Astrocyte (in vitro differentiated cells and primary cell): ENCODE data around the gene SSH2. TPM values are rescaled to one million over a fixed set of nuclear protein-coding genes. Genes with fewer than 3 reads are reported as not detected.
A peak's percentile ranks its signal among the peaks of the same experiment; 100 is the strongest.

Experiments
- DNase-seq: peaks from one replicate; pipeline ENCODE4 v3.0.0-alpha.2; 2010; ENCODE audit warnings: low read depth
- FAIRE-seq: peaks from 2 replicates; lab custom pipeline; 2011; peaks lifted over from hg19 to GRCh38; lab: Jason Lieb, UNC
- H2AFZ ChIP-seq: 2 replicates; pipeline ENCODE4 v1.6.0; 2012; ENCODE audit warnings: low read depth, low read length, inconsistent platforms
- H3K27ac ChIP-seq: 2 replicates; pipeline ENCODE4 v1.5.1; 2011; ENCODE audit warnings: low read depth, low read length, inconsistent platforms
- H3K27me3 ChIP-seq: 2 replicates; pipeline ENCODE4 v1.6.0; 2011; ENCODE audit warnings: low read length, inconsistent platforms; ENCODE audit not compliant: insufficient read depth
- H3K36me3 ChIP-seq: 2 replicates; pipeline ENCODE4 v1.5.1; 2011; ENCODE audit warnings: low read length, inconsistent platforms; ENCODE audit not compliant: insufficient read depth
- H3K4me1 ChIP-seq: 2 replicates; pipeline ENCODE4 v1.5.1; 2011; ENCODE audit warnings: low read length, inconsistent platforms; ENCODE audit not compliant: insufficient read depth
- H3K4me2 ChIP-seq: 2 replicates; pipeline ENCODE4 v1.6.0; 2012; ENCODE audit warnings: low read length, inconsistent platforms
- H3K4me3 ChIP-seq: 2 replicates; pipeline ENCODE4 v1.5.1; 2011; ENCODE audit warnings: low read depth, mild to moderate bottlenecking, low read length, inconsistent platforms; ENCODE audit not compliant: insufficient read depth
- H3K79me2 ChIP-seq: 2 replicates; pipeline ENCODE4 v1.6.0; 2012; ENCODE audit warnings: mild to moderate bottlenecking, low read length, inconsistent platforms; ENCODE audit not compliant: insufficient read depth
- H3K9ac ChIP-seq: 2 replicates; pipeline ENCODE4 v1.6.0; 2012; ENCODE audit warnings: mild to moderate bottlenecking, low read length, inconsistent platforms
- H3K9me3 ChIP-seq: 2 replicates; pipeline ENCODE4 v1.5.1; 2012; ENCODE audit warnings: low read depth, mild to moderate bottlenecking, low read length, inconsistent platforms; ENCODE audit not compliant: insufficient read depth
- H4K20me1 ChIP-seq: 2 replicates; pipeline ENCODE4 v1.6.0; 2012; ENCODE audit warnings: low read length, inconsistent platforms; ENCODE audit not compliant: insufficient read depth
- H3K27ac Mint-ChIP-seq: one replicate; pipeline ENCODE4 v1.8.0; 2021; ENCODE audit warnings: mild to moderate bottlenecking, mixed read lengths; ENCODE audit not compliant: unreplicated experiment
- H3K27me3 Mint-ChIP-seq: one replicate; pipeline ENCODE4 v1.8.0; 2021; ENCODE audit warnings: low read depth, mixed read lengths; ENCODE audit not compliant: unreplicated experiment
- H3K36me3 Mint-ChIP-seq: one replicate; pipeline ENCODE4 v1.8.0; 2021; ENCODE audit warnings: low read depth, mixed read lengths; ENCODE audit not compliant: unreplicated experiment
- H3K4me1 Mint-ChIP-seq: one replicate; pipeline ENCODE4 v1.8.0; 2021; ENCODE audit warnings: low read depth, mixed read lengths; ENCODE audit not compliant: unreplicated experiment
- H3K4me3 Mint-ChIP-seq: one replicate; pipeline ENCODE4 v1.8.0; 2021; ENCODE audit warnings: mild to moderate bottlenecking, moderate library complexity, mixed read lengths; ENCODE audit not compliant: unreplicated experiment
- H3K9me3 Mint-ChIP-seq: one replicate; pipeline ENCODE4 v1.8.0; 2021; ENCODE audit warnings: mild to moderate bottlenecking, mixed read lengths; ENCODE audit not compliant: unreplicated experiment
- EZH2 ChIP-seq: IDR thresholded peaks from 2 replicates; pipeline ENCODE4 v1.6.1; 2012; ENCODE audit warnings: mild to moderate bottlenecking, low read length, inconsistent platforms; ENCODE audit not compliant: insufficient read depth
- total RNA-seq: library from RNA; stranded (reverse); gene quantifications from 2 replicates; pipeline ENCODE4 v1.2.1, GENCODE V29; 2021
- TF ChIP-seq, protein P1 (sequence below): IDR thresholded peaks from 2 replicates; pipeline ENCODE4 v1.5.1; 2011; ENCODE audit warnings: low read depth, mild to moderate bottlenecking, inconsistent platforms, low read length, moderate library complexity; ENCODE audit not compliant: insufficient read depth

The SSH2 gene
- total RNA-seq, 1 donor from 2014 or later: 31.1 TPM

DNA sequence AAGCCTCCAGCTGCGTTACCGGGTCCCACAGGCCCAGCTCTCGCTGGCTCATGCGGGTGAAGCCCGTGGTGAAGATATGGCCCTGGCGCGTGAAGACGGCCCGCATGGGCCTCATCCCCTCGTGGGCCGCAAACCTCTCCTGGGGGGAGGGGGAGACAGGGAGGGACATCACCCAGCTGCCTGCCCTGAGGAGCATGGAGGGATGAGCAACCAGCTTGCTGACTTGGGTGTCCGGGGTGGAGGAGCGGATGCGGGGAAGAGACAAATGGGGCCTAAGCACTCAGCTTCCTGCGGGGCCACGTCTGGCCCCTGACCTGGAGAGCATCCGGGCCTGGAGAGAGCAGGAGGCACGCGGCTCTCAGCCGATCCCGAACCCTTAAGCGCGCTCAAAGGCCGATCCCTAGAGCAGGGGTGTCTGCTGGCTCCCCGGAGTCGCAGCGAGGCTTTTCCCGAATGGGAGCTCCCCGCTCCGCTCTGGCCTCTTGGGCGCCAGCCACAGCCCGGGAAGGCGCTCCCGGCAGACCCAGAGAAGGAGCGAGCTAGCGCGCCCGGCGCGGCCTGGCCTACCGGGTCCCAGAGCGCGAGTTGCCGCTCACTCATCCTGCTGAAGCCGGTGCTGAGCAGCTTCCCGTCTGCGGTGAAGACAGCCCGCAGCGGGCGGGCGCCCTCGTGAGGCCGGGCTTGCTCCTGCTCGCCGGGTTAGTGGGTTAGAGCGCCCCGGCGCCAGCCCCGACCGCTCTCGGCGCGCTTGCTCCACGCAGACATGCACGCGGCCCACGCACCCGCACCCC lies 312.4 kb downstream of the SSH2 start:
- H3K4me1 Mint-ChIP-seq: peaks cover 16% of the 10 kb centered on the region
- H3K4me1 ChIP-seq: peaks cover 35% of the 10 kb centered on the region
- no peak overlapping the region for H3K4me3 Mint-ChIP-seq
- H3K9me3 ChIP-seq: no peaks in the 10 kb centered on the region
- peaks cover 8% of the 10 kb centered on the region for H3K27me3 Mint-ChIP-seq
- no peaks in the 10 kb centered on the region for H3K79me2 ChIP-seq
- peaks cover 2% of the 10 kb centered on the region for H3K36me3 Mint-ChIP-seq
- peak overlapping the region; percentile 62 for H3K4me2 ChIP-seq
- peaks cover 10% of the 10 kb centered on the region for H3K27me3 ChIP-seq
- no peaks in the 10 kb centered on the region for H3K9me3 Mint-ChIP-seq
- H4K20me1 ChIP-seq: peaks cover 16% of the 10 kb centered on the region
- H2AFZ ChIP-seq: peak overlapping the region; percentile 67
- FAIRE-seq: no peak
- H3K9ac ChIP-seq: no peak overlapping the region
- peak overlapping the region; percentile 31 for H3K4me3 ChIP-seq
- no peak overlapping the region for H3K27ac Mint-ChIP-seq
- no peaks in the 10 kb centered on the region for H3K36me3 ChIP-seq
- peak; percentile 45 for DNase-seq
- TF ChIP-seq, protein P1, sequence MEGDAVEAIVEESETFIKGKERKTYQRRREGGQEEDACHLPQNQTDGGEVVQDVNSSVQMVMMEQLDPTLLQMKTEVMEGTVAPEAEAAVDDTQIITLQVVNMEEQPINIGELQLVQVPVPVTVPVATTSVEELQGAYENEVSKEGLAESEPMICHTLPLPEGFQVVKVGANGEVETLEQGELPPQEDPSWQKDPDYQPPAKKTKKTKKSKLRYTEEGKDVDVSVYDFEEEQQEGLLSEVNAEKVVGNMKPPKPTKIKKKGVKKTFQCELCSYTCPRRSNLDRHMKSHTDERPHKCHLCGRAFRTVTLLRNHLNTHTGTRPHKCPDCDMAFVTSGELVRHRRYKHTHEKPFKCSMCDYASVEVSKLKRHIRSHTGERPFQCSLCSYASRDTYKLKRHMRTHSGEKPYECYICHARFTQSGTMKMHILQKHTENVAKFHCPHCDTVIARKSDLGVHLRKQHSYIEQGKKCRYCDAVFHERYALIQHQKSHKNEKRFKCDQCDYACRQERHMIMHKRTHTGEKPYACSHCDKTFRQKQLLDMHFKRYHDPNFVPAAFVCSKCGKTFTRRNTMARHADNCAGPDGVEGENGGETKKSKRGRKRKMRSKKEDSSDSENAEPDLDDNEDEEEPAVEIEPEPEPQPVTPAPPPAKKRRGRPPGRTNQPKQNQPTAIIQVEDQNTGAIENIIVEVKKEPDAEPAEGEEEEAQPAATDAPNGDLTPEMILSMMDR: peak; percentile 28
- no peak for TF ChIP-seq EZH2
- H3K27ac ChIP-seq: no peak overlapping the region

DNA sequence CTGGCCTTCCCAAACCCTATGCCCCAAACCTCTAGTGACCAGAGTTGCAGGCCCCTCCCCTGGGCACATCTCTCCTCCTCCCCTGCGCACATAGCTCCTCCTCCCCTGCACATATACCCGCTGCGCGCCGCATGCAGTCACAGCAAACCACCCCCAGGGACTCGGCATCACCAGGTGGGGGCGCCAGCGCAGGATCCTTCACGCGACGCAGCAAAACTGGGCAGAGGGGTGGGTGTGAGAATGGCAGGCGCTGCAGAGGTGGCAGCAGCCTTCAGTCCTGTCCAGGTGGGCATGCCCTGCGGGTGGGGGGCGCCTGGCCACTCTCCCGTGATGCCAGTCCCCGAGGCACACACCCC lies 312.9 kb downstream of the SSH2 start:
- Histone ChIP-seq H3K79me2 (no peaks in the 10 kb centered on the region), H3K27me3 (peaks cover 10% of the 10 kb centered on the region), H4K20me1 (peaks cover 16% of the 10 kb centered on the region), H3K4me3 (no peak overlapping the region), H3K4me2 (peak overlapping the region; percentile 62), H3K9ac (no peak overlapping the region), H3K36me3 (no peaks in the 10 kb centered on the region), H3K4me1 (peaks cover 35% of the 10 kb centered on the region), H3K9me3 (no peaks in the 10 kb centered on the region), H3K27ac (no peak overlapping the region), H2AFZ (no peak overlapping the region)
- FAIRE-seq: no peak
- no peaks in the 10 kb centered on the region for H3K9me3 Mint-ChIP-seq
- peak; percentile 55 for DNase-seq
- no peak overlapping the region for H3K4me3 Mint-ChIP-seq
- peaks cover 16% of the 10 kb centered on the region for H3K4me1 Mint-ChIP-seq
- TF ChIP-seq EZH2: peak; percentile 50
- TF ChIP-seq, protein P1: peak; percentile 59
- no peak overlapping the region for H3K27ac Mint-ChIP-seq
- H3K36me3 Mint-ChIP-seq: peaks cover 2% of the 10 kb centered on the region
- peaks cover 8% of the 10 kb centered on the region for H3K27me3 Mint-ChIP-seq
